Measurements from ENCODE around the gene CDKL2.
A peak's percentile ranks its signal among the peaks of the same experiment; 100 is the strongest.

Gene CDKL2

DNA sequence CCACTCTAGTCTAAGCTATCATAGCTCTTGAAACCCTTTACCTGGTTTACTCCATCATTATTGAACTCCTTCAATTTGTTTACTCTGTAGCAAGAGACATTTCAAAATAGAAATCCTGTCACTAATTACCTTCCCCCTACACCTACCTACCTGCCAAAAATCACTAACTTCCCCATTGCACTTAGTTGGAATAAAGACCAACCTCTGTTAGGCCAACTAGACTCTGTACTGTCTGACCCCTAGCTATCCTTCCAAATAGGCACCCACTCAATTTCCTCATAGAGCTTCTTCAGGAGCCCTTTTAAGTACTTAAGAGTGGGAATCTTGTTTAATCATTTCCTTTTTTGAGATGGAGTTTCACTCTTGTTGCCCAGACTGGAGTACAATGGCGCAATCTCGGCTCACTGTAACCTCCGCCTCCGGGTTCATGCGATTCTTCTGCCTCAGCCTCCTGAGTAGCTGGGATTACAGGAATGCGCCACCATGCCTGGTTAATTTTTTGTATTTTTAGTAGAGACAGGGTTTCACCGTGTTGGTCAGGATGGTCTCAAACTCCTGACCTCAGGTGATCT lies 8.9 kb upstream of the CDKL2 start:
- no peak for DNase-seq (ENCODE audit: low spot score)

- no peak for DNase-seq (ENCODE audit: low spot score)
Measured at GRCh38 chr4:75637827-75638226, 7.5 kb upstream of the CDKL2 start.

DNA sequence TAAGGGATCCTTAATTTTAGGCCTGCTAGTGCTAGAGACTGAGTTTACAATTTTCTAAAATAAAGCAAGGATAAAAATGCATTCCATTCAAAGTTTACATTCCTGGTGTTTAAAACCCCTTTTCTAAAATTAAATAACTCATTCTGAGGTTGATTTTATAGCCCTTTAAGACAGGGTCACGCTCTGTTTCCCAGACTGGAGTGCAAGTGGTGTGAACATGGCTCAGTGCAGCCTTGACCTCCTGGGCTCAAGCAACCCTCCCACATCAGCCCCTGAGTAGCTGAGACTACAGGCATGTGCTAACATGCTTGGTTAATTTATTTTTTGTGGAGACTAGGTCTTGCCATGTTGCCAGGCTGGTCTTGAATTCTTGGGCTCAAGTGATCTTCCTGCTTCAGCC lies 6.8 kb upstream of the CDKL2 start:
- DNase-seq (ENCODE audit: low spot score): no peak

DNA sequence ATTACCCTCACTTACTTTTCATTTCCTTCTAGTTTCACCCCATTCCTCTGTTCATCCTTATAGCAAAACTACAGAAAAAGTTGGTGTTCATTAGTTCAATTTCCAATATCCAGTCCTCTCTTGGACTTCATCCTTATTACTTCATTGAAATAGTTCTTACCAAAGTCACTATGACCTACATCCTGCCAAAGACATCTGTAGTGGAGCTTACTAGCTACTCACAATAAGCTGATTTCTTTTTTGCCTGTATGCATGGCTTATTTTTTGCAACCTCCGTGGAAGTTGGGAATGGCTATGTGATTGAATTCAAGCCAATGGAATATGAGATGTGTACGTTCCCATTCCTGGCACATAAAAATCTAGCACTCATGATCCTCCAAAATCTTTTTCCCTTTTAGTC lies 4.6 kb upstream of the CDKL2 start:
- DNase-seq (ENCODE audit: low spot score): no peak

GRCh38 chr4:75634281-75634680 lies 4.0 kb upstream of the CDKL2 start:
- no peak for DNase-seq (ENCODE audit: low spot score)

- DNase-seq (ENCODE audit: low spot score): no peak
Measured at GRCh38 chr4:75633846-75634245, 3.5 kb upstream of the CDKL2 start.

- DNase-seq (ENCODE audit: low spot score): peak; percentile 11
Measured at GRCh38 chr4:75630937-75631329, 605 bp upstream of the CDKL2 start.

GRCh38 chr4:75629239-75629638 lies 1.1 kb downstream of the CDKL2 start:
- DNase-seq (ENCODE audit: low spot score): no peak

DNA sequence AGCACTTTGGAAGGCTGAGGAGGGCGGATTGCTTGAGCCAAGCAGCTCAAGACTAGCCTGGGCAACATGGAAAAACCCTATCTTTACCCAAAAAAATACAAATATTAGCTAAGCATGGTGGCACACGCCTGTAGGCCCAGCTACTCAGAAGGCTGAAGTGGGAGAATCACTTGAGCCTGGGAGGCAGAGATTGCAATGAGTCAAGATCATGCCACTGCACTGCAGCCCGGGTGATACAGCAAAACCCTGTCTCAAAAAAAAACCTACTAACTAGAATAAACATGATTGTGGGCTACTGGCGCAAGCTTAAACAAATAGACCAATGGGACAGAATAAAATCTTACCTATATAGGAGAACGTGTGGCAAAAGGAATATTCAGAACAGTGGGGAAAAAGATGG lies 7.3 kb downstream of the CDKL2 start:
- no peak for DNase-seq (ENCODE audit: low spot score)

DNA sequence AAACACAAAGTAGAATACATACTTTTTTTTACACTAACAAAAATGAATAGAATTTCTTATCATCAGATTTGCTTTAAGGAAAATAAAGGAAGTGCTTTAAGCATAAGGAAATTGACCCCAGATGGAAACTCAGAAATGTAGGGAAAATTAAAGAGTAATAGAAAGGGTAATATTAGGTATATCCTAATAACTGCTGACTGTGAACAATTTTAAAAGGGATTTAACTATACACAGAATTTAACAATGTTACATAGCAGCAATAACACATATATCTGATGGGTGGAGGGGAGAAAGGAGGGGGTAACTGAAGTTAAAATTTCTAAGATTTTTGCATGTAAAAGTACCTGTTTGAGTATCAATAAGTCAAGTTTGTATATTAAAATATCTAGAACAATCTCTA lies 8.6 kb downstream of the CDKL2 start:
- DNase-seq (ENCODE audit: low spot score): no peak

DNA sequence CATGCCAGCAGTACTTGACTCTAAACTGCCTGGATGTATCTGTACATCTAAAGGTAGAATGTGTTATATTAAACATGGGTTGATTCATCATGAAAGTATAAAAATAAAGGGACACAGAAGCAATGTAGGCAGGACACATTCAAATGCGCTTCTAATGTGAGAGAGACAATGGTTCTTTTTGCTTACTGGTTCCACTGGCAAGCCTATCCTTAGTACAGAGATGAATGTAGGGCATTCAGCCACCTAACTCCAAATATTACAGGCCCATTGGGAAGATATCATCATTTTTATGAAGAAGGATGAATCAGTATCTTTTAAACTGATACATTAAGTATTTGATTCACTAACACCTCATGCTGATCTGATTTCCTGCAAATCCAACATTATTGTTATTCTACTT lies 18.0 kb downstream of the CDKL2 start:
- peak; percentile 57 for DNase-seq (ENCODE audit: low spot score)

DNA sequence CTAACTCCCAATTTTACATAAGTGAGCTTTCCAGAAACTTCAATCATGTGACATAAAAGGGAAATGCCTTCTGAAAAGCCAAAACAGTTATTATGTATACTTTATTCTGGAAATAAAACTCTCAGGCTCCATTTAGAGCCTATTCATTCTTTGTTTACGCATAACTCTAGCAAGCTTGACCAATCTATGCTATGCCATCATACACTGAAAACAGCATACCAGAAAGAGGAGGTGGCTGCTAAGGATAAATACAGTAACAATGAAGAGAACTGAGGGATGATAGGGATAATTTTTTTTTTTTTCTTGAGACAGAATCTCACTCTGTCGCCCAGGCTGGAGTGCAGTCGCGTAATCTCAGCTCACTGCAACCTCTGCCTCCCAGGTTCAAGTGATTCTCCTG lies 24.4 kb downstream of the CDKL2 start:
- DNase-seq (ENCODE audit: low spot score): no peak

DNA sequence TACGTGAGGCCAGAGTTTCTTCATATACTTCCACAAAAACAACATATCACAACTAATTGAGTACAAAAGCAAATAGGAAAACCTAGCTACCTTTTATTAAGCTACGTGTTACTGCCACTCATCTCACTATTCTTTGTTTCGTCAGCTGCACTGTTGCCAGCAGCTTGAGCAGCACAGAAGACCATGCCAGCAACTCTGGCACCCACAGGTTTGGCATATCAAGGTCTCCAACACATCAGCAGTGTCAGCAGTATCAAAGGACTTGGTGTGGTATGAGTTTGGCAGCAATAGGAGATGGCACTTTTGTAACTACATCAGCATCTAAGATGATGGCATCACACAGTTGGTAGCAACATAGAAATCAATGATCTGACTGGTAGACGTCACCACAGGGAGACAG lies 30.7 kb downstream of the CDKL2 start:
- no peak for DNase-seq (ENCODE audit: low spot score)

DNA sequence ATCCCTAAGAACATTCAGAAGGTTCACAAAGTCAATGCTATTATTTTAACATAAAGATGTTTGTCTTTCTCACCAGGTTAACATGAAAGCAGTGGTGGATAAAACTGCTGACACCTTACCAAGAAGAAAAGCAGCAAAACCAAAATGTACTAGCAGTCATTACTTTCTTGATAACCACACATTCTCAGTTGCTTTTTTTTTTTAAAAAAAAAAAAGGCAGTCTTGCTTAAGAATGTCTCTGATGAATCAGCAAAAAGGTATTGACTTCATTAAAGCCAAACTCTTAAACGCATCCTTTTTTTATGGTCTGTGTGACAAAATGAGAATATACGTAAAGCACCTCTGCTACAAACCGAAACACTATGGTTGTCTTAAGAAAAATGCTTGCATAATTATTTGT lies 31.9 kb downstream of the CDKL2 start:
- no peak for DNase-seq (ENCODE audit: low spot score)

- no peak for DNase-seq (ENCODE audit: low spot score)
Measured at GRCh38 chr4:75596061-75596460, 34.3 kb downstream of the CDKL2 start.

- no peak for DNase-seq (ENCODE audit: low spot score)
Measured at GRCh38 chr4:75593393-75593792, 36.9 kb downstream of the CDKL2 start.

DNA sequence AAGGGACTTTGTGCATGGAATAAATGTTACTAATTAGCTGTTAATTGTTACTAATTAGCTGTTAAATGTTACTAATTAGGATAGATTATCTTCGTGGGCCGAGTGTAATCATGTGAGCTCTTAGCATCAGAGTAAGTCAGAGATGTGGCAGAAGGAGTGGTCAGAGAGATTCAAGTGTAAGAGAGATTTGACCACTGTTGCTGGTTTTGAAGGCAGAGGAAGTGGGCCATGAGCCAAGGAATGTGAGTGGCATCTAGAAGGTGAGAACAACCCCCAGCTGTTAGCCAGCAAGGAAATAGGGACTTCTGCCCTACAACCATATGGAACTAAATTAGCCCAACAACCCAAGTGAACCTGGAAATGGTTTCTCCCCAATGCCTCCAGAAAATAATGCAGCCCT lies 46.3 kb downstream of the CDKL2 start:
- no peak for DNase-seq (ENCODE audit: low spot score)

- DNase-seq (ENCODE audit: low spot score): no peak
Measured at GRCh38 chr4:75567725-75568124, 62.6 kb downstream of the CDKL2 start.

DNA sequence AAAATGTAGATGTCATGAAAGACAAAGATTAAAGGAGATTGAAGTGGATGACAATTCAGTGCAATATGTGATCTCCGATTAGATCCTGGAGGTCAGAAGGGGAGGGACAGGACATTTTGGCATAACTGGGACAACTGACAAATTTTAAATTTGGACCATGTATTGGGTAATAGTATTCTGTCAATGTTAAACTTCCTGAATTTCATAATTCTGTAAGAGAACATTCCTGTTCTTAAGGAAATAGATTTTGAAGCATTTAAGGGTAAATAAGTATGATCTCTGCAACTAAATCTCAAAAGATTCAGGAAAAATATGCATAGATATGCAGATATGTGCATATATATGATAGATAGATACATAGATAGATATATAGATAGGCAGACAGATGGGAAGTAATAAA lies 63.4 kb downstream of the CDKL2 start:
- DNase-seq (ENCODE audit: low spot score): no peak

- DNase-seq (ENCODE audit: low spot score): no peak
Measured at GRCh38 chr4:75565481-75565880, 64.8 kb downstream of the CDKL2 start.

GRCh38 chr4:75564023-75564422 lies 66.3 kb downstream of the CDKL2 start:
- no peak for DNase-seq (ENCODE audit: low spot score)

- no peak for DNase-seq (ENCODE audit: low spot score)
Measured at GRCh38 chr4:75561789-75562188, 68.5 kb downstream of the CDKL2 start.

GRCh38 chr4:75557696-75558095 lies 72.6 kb downstream of the CDKL2 start:
- no peak for DNase-seq (ENCODE audit: low spot score)

GRCh38 chr4:75555294-75556164 lies 74.8 kb downstream of the CDKL2 start, which contains the start of gene ODAPH:
Gene ODAPH (plus strand): TSS chr4:75556066. CDS start chr4:75556083, 17 bp downstream.
- DNase-seq (ENCODE audit: low spot score): no peak

All from globus pallidus (tissue), 1 donor.